Lung microvascular endothelial cell (primary cell): ENCODE results near the gene NFILZ. TPM values are rescaled to one million over a fixed set of nuclear protein-coding genes. Genes with fewer than 3 reads are reported as not detected.

Source experiments
- DNase-seq, 2 donors: peaks; one replicate each; pipeline versions ENCODE4 v3.0.0 to v3.0.0-alpha.2; 2010; ENCODE audit warnings: low read depth in 2 of 2
- total RNA-seq: library from RNA; depleted of rRNA; stranded (reverse); fragments of >200 nt; gene quantifications from 2 replicates; pipeline ENCODE4 v1.2.1, GENCODE V29; 2014

The NFILZ gene, protein sequence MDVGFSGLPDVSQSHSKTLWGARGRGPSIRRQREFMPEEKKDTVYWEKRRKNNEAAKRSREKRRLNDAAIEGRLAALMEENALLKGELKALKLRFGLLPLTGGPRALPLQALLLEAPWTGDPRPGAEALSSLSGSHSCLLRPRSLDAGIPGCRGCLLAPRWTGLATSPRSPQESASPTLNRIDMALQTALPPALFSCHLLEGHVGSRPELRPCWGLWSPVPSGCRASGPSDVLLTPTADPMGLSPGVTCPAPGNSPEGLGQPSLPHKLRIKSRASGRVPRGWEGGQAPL
- total RNA-seq, result not detected in 2 replicates

DNA sequence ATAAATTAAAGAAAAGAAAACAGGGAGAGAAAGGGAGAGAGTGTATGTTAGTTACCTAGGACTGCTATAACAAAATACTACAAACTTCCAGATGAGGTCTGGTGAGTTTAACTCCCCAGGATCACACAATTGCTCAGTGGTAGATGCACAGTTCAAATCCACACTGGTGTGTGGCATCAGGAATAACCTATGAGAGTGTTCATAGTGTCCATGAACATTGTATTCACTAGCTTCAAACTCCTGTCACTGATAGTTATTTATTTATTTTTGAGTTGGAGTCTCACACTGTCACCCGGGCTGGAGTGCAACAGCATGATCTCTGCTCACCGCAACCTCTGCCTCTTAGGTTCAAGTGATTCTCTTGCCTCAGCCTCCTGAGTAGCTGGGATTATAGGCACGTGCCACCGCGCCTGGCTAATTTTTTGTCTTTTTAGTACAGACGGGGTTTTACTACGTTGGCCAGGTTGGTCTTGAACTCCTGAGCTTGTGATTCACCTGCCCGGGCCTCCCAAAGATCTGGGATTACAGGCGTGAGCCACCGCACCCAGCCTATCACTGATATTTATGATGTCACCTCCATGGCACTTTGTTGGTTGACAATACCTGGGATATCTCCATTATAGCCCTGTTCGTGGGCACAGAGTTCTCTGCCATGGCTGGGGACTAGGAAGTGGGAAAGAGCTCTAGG is at the start of gene NFILZ:
Gene NFILZ (plus strand): TSS at position 638 of the 688 bp plus-strand sequence. CDS start 46,133 bp downstream, outside the sequence.
- no peak for DNase-seq

DNA sequence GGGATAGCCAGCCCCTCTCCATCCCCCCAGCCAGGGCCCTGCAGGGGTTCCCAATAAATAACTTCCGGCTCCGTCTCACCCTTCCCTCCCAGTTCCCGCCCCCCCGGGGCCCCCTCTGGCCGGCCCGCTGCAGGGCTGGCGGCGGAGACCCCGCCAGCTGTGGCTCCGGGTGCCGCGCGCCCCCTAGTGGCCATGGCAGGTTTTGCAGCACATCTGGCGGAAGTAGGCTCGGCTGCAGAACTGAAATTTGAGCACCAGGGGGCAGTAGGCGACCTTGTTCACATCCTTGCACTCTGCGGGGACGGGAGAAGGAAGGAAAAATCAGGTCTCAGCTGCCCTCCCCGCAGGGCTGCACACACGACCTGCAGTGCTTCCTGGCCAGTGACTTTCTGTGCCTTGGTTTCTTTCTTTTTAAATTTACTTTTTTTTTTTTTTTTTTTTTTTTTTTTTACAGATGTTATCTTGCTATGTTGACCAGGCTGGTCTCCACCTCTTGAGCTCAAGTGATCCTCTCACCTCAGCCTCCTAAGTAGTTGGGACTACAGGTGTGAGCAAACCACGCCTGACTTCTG is 49.6 kb upstream of the NFILZ start:
- peak; percentile 72 to 79 for DNase-seq

DNA sequence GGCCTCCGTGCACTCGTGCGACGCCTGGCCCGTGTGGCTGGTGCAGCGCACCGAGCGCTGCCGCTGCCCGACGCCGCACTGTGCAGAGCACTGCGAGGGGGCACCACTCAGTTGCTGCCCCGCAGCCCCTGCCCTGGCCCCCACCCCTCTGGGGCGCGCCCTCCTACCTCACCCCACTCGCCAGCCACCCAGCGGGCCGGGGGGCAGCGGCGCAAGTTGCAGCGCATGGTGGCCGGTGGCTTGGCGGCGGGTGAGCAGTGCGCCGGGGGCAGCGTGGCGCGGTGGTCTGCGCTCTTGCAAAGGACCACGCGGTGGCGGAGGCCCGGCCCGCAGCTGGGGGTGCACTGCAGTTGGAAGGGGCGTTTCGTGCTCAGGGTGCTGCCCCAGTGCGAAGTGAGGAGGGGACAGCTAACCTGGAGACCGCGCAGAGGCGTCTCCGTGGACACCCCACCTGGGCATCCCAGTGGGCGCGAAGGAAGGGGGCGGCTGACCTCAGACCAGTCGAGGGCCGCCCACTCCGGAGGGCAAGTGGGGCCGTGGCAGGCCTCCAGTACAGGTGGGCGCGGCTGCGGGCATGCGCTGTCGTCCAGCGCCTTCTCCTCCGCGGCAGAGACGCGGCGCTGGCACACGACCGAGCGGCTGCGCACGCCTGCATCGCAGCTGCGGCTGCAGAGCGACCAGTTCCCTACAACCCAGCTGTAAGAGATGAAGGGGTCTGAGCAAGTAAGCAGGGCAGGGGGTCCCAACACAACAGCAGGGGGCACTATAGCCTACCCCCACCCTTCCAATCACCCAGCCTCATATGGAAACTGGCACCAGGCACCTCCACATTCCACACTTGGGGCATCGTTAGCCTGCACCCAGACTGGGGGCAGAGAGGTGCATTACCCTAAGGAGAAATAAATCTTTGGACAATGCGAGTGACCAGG is 45.2 kb upstream of the NFILZ start:
- DNase-seq, result no peak

DNA sequence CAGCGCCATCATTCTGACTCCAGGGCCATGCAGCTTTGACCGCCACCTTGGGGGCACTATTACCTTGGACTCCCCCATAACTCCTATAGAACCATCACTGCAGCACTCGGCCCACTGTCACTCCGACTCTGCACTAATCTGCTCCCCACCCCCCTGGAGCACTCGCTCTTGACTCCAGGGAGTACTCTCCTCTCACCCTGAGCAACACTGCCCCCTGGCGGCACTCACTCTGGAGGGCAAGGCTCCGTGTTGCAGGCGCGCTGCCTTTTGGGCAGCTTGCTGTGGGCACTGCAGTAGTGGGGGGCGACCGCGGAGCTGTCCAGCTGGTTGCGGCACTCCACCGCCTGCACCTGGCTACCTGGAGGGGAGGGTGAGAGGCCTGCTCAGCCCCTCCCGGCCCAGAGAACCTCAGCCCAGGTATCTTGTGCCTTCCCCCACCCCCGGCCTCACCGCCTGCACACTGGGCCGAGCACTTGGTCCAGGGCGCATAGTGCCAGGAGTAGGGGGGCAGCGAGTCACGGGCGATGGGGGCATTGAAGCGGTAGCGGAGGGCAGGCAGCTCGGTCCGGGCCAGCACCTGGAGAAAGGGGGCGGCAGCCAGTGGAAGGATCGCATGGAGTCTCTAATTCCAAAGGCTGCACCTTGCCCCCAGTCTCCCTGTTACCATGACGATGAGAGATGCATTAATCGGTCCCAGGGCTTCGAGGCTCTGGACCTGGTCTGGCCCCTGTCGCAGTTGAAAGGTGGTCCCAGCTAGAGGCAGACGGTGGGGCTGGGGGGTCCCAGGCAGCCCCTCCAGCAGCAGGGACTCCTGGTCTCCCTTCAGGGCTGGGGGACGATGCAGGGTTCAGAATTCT is 44.3 kb upstream of the NFILZ start:
- DNase-seq, result peak; percentile 37 to 48

DNA sequence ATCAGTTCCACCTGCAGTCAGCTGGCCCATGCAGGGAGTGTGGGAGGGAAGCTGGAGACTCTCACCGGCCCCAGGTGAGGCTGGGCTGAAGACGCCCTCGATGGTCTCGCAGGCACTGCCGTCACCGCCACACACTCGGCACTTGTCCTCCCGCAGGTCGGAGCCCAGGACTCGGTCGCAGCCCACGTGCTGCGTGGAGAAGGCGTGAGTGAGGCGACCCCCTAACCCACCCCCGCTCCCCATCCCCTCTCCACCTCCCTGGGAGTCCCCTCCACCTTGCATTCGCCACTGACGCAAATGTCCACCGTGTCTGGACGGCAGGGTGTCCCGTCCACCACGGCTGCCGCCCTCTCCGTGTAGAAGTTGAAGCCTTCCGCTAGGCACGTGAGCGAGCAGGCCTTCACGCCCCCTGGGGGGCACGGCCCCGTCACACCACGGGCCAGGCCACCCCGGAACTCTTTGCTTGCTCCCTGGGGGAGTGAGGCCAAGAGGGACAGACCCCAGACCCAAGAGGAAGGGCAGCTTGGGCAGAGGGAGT is 41.2 kb upstream of the NFILZ start:
- DNase-seq, result no peak

DNA sequence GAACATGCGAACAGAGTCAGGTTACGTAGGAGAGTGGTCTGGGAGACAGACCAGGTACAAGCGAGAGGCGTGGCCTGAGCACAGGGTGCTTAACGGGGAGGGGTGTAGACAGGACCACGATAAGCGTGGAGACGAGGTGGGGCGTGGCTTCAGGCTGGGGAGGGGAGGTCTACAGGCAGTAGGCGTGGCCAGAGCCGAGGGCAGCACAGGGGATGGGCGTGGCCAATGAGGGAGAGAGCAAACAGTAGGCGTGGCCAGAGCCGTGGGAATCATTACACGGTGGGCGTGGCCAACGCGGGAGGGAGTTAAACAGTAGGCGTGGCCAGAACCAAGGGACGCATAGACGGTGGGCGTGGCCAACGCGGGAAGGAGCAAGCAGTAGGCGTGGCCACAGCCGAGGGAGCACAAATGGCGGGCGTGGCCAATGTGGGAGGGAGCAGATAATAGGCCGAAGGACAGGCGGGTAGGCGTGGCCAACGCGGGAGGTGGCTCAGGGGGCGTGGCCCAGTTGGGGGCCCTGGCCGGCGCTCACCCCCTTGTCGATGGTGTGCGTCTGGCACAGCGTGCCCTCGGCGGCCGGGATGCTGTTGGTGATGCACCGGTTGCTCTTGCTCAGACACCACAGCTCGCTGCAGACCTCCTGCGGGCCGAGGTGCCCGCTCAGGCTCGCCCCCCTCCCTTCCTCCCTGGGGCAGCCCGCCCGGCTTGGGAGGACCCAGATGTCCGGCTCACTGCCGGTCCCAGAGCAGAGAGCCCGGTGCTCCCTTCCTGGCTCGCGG is 38.0 kb upstream of the NFILZ start:
- peak; percentile 97 to 98 for DNase-seq

DNA sequence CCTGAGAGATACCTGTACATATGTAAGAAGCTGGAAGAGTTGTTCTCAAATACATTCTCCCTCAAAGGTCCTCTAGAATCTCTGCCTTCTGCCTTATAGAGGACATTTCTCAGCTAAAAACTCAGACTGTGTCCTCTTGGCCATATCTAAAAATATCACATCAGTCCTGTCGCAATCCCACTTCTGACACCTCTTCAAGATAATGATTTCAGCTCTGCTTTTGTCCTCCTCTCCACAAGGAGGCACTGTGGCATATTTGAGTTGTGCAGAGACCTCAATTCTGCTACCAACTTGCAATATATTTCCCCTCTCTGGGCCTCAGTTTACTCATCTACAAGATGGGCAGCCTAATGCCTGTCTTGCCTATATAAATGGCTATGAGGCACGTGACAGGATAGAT is 36.5 kb upstream of the NFILZ start:
- DNase-seq, result no peak

DNA sequence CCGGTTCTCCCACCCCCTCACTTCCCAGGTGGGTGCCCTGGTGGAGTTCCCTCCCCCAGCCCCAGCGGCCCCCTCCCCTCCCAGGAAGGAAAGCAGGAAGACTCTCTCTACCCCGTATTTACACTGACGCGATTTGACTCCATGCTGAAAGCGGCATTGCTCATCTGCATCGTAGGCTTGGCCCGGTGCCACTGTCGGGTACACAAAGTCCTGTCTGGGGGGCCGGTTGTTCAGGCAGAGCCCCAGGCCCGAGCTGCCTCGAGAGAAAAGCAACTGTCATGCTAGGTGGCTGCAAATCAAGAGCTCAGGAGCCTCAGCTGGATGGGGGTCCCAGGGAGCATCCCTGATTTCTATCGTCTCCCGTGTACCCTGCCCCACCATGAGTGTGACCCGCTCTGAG is 34.8 kb upstream of the NFILZ start:
- DNase-seq, result peak in 1 of 2 donors; percentile 53

DNA sequence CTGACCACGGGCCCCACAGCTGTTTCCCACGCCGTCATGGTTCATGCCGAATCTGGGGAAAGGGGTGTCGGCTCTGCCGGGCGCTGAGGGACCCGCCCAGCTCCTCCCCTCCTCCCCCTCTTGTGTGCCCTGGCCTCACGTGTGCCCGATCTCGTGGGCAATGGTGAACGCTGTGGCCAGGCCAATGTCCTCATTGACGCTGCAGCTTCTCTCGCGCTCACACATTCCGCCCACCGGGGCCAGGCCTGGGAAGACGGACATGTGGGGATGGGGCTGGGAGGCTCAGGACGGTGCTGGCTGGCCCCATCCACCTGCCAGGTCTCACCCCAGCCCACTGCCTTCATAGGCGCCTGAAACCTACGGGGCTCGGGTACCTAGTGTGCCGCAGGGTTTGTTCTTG is 34.3 kb upstream of the NFILZ start:
- no peak for DNase-seq

DNA sequence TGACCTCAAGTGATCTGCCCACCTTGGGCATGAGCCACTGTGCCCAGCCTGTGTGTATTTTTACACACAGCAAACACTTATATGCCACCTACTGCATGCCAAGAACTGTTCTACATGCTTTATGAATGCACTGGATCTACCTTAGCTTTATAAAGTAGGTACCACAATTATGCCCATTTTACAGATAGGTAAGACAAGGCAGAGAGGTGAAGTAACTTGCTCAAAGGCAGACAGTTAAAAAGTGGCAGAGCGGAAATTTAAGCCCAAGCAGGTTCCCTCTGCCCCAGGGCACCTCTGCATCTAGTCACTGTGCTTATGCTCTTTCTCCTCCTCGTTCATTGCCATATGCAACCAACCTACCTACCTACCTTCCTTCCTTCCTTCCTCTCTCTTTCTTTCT is 30.4 kb upstream of the NFILZ start:
- DNase-seq, result no peak

DNA sequence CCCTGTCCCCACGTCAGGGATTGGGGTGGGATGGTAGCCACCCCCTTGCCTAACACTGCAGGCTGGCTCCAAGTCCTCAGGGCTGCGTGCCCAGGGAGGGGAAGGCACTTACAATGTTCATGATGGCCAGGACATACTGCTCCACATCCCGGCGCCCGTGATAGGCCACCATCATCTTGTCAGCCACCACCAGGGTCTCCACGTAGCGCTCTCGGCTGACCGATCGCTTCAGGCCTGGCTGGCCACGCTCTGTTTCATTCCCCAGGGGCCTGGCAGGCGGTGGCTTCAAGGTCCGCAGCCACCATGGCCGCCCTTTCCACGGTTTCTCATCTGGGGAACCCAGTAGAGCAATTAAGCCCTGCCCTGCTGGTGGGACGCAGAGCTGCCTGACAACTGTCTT is 29.6 kb upstream of the NFILZ start:
- DNase-seq, result no peak

DNA sequence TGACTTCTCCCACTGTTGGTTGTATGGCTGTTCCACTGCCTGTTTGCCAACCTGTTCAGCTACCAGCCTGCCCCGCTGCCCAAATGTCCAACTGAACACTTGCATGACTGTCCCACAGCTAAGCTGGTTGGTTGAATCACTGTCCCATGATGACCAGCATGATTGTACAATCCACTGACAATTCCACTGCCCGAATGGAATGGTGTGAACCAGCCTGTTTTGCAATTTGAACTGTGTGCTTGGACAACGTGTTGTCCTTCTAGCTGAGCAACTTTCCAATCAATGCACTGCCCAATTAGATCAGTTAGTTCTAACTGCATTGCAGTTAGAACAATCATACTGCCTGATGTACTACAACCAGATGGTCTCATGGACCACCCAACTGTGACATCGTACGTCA is 28.6 kb upstream of the NFILZ start:
- no peak for DNase-seq

DNA sequence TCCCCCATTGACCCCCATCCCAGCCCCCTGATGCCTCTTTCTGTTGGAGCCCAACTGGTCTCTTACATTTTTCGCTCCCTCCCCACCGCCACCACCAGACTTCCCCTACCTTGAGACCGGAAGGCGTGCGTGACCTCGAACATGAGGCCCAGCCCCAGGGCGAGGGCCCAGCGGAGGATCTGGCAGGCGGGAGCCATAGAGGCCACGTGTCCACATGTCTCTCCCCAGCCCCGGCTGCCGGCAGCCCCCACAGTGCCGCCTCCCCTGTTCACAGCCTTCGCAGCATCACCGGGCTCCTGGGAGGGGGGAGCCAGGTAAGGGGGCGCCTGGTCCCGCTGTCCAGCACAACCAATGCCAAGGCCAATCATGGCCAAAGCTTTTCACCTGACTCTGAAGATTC is 24.9 kb upstream of the NFILZ start:
- DNase-seq, result no peak

DNA sequence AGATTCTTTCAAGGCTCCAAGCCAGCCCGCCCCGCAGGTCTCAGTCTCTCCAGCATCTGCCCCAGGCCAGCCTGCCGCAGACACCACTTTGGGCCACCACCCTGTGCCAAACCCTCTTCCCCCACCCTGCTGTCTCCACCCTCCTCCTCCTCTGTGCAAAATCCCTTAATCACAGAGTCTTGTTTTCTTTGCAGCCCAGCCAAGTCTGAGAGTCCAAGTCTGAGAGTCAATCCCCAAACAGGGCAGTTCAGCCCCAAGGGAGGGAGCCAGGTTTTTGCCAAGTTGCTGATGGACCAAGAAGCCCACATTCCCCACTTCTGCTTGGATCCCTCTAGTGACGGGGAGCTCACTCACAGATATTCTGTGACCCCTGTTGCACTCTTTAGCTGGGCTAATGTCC is 23.0 kb upstream of the NFILZ start:
- no peak for DNase-seq

DNA sequence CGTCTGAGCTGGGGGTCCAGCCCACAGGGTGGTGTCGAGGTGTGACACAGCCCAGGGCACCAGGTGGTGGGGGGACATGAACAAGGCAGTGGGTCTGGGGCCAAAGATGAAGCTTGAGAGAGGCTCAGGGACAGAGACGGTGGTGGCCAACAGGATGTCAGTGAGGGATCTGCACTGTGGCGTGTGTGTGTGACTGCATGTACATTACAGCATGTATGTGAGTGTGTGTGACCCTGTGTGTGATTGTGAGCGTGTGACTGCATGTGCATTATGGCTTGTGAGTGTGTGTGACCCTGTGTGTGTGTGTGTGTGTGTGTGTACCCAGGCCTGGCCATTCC is 21.5 kb upstream of the NFILZ start:
- no peak for DNase-seq

DNA sequence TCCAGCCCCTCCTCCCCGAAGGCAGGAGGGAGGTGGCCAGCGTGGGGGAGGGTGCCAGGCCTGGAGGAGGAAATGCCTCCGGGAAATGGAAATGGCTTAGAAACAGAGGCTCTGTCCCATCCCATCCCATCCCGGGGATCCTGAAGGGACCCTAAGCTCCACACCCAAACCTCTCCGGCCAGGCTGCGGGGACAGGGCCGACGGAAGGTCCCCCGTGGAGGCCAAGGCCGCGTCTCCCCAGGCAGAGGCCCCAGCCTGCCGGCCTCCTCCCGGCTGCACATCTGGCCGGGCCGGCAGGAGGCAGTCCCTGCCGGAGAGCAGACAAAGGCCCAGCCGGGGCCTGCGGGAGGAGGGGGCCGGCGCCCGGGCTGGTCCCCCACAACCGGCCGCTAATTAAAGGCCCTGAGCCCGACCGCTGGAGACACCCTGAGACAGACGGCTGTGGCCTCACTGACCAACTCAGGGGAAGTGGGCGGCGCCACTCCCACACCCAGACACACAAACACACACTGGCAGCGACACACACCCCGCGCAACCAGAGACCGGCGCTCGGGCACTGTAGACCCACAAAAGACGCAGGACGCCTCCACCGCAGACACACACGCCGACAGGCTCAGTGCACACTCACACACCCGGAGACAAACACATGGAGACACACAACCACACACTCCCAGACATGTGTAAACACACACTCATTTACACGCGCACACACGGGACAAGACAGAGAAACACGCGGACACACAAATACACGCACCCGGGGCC is 21.0 kb upstream of the NFILZ start:
- peak; percentile 69 to 77 for DNase-seq

DNA sequence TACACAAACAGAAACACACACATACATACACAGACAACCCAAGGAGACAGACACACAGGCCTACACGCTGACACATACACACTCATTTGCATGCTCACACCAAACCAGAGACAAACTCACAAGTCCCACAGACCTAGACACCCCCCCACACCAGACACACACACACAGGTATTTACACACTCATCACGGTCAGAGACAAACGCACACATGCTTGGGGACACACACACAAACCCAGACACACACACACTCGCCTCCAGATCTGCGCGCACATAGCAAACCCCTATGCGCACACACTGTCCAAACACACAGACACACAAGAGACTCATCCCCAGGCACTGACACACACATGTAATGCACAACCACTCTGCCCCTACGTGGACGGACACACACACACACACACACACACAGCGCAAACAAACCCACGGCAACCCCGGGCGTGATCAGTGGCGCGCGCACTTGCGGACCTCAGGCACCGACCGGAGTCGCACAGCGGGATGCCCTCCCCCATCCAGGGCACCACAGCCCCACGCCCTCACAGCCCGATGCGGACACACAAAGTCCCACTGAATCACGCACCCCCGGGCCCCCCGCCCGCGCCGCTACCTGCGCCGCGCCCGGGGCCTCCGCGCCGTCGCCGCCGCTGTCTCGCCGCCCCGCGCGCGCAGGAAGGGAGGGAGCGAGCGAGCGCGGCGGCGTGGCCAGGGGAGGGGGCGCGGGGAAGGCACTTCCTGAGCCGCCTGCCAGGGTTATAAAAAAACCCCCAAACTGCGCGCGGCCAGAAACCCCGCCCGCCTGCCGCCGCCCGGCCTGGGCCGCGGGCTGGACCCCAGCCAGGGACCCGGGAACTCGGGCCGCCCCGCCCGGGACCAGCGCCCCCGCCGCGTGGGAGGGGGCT is 20.1 kb upstream of the NFILZ start, which contains the start of gene ADAMTS10:
Gene ADAMTS10 (minus strand): TSS at position 675 of the 895 bp plus-strand sequence. CDS start 5,005 bp downstream, outside the sequence.
- peak; percentile 53 to 56 for DNase-seq

DNA sequence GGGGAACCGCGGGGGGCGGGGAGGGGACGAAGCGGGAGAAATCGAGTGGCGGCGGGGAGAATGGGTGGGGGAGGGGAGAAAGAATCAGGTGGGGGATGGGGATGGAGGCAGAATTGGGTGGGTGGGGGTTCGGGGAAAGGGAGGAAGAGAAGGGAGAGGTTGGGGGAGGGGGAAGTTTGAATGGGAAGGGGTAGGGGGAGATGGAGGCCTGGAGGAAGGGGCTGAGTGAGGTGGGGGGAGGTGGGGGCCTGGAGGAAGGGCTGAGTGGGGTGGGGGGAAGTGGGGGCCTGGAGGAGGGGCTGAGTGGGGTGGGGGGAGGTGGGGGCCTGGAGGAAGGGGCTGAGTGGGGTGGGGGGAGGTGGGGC is 19.5 kb upstream of the NFILZ start:
- no peak for DNase-seq
